ENCODE results near the gene PLEKHA8.
"Not testable (repeated sequence)": the region's sequence is repeated elsewhere in the genome, so short reads cannot be mapped to it uniquely, and the experiment has no call there.

The PLEKHA8 gene

GRCh38 chr7:30062587-30062986, 34.4 kb downstream of the PLEKHA8 start:
- no peak for DNase-seq (ENCODE audit: low read depth in 1 of 2, low spot score in 1 of 2)

DNA sequence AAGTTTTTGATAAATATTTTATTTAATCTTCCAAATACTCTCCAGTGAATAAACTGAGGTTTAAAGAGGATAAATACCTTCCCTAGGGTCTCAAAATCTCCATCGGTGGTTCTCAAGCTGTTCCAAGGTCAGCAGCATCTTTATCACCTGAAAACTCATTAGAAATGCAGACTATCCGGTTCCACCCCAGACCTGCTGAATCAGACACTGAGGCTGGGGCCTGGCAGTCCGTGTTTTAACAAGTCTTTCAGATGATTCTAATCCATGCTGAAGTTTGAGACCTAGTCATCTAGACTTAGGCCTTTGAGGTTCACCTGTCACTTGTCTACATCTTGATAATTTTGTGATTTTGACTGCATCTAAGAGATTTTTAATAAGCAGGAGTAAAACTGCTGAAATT, 37.5 kb downstream of the PLEKHA8 start:
- DNase-seq (ENCODE audit: low read depth in 1 of 2, low spot score in 1 of 2) = no peak

DNA sequence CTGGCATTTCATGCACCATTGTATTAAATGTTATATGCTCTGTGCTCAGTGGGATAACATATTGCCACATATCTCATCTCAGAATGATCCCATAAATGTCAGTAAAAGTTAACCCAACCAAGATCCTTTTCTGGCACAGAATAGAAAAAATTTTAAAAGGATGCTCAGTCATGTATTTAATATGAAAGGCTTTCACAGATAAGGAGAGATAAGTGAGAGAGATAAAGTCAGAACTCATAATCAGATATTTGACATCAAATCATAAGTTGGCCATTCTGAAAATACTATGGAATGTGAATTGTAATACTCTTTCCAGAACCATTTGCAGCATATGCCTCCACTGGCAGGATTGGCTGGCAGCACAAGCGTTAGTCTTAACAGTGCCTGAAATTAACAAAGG, 38.5 kb downstream of the PLEKHA8 start:
- DNase-seq (ENCODE audit: low read depth in 1 of 2, low spot score in 1 of 2) = no peak

DNA sequence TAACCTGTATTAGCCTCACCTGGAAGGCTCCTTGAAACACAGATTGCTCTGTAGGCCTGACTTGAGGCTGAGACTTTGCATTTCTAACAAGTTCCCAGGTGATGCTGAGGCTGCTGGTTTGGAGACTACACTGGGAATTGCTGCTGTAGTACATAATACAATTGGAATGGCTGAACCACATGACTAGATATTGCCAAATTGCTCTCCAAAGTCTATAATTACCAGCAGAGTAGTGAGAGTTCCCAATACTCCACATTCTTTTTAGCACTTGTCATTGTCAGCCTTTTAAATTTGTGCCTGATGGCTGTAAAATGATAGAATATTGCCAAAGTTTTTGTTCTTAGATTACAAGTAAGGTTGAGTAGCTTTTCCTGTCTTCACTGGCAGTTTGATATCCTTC, 39.9 kb downstream of the PLEKHA8 start:
- DNase-seq (ENCODE audit: low read depth in 1 of 2, low spot score in 1 of 2) = no peak

- no peak for DNase-seq (ENCODE audit: low read depth in 1 of 2, low spot score in 1 of 2)
Observed at GRCh38 chr7:30069096-30069867, 41.1 kb downstream of the PLEKHA8 start.

DNA sequence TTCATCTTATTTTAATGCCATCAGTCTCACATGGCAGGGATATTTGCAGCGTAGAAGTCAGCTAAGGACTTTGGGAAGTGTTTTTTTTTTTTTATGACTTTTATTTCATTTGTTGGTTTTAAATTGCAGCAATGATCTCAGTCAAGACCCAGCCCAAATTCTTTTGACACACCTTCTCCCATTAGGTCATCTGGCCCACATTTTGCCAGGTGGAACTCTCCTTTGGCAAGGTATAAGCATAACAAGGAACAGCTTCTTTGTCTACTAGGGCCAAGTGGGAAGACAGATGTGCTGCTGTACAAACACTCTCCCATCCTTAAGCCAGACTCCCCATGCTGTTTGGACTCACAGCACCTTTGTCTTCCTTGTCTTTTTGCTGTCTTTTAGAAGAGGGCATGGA, 41.8 kb downstream of the PLEKHA8 start:
- DNase-seq (ENCODE audit: low read depth in 1 of 2, low spot score in 1 of 2) = no peak

DNA sequence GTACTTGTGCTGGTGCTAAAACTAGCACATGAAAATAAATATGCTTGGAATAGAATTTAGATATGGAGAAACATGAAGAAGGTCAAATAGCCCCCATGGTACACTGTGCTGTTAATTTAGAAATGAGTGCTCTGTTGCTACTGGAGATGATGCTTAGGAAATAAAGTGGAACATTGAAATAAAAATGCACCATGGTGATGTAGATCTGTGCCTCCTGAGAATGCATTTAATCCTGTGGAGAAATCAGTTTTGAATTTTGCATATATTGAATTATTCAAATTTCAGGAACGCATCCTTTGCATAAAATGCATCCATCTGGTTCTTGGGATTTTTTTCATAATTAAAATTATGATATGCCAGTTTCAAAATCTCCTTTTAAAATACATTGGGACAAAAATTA, 44.5 kb downstream of the PLEKHA8 start:
- no peak for DNase-seq (ENCODE audit: low read depth in 1 of 2, low spot score in 1 of 2)

DNA sequence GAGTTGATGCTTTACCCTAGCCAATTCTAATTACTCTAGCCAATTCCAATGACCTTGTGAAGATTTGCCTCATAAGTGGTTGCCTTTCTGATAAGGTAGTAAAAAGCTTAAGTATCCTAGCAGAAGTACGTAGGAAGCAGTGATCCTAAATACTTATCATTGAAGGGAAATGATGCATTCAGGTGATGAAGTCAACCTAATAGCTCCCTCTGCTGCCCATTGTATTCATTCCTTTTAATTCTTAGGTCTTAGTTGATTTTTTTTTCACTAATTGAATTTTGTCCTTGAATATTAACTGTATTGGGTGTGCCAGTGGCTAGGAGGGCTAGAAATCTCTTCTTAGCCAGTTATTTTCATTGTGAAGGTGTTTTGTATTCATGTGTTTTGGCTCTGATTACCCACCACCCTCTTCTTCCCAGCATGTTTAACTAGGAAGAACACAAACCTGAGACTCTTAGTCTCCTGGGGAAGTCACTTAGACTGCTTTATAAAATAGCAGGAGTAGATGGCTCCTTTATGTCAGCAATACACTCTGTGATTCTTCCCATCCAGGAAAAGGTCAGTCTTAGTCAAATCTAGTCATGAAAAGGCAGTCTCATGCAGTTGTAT, 46.3 kb downstream of the PLEKHA8 start:
- DNase-seq (ENCODE audit: low read depth in 1 of 2, low spot score in 1 of 2) = no peak

DNA sequence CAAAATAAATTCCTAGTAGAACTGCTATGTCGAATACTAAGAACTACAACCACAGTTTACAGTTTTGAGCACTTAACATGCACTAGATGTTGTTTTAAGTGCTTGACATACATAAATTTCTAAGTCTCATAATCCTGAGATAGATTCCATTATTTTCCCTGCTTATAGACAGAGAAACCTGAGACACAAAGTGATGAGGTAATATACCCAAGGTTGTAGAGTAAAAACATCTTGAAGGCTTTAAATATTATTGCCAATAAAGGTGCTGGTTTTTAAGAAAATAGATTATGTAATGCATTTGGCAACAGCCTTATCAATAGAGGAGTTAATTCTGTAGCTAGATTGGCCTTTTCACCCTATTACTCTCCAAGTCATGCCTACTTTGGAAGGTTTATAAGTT, 48.2 kb downstream of the PLEKHA8 start:
- no peak for DNase-seq (ENCODE audit: low read depth in 1 of 2, low spot score in 1 of 2)

- DNase-seq (ENCODE audit: low read depth in 1 of 2, low spot score in 1 of 2) = no peak
Observed at GRCh38 chr7:30078280-30078679, 50.1 kb downstream of the PLEKHA8 start.

DNA sequence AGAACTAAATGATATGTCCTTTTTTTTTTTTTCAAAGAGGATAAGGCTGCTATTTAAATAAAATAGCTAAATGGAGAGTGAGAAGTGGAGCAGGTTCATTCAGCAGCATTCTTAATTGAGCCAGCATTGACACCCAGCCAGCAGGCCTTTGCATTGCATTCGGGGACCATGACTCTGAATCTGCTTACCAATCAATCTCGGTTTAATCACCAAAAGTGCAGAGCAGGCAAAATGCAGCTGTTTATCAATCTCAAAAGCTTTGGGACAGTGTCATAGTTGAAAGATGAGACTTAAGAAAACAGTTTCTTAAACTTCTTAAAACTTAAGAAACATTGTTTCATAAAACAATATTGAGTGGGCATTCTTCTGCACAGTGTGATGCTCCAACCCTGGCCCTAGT, 51.7 kb downstream of the PLEKHA8 start:
- no peak for DNase-seq (ENCODE audit: low read depth in 1 of 2, low spot score in 1 of 2)

- DNase-seq (ENCODE audit: low read depth in 1 of 2, low spot score in 1 of 2) = no peak
Observed at GRCh38 chr7:30080818-30081217, 52.6 kb downstream of the PLEKHA8 start.

GRCh38 chr7:30082686-30083085, 54.5 kb downstream of the PLEKHA8 start:
- DNase-seq (ENCODE audit: low read depth in 1 of 2, low spot score in 1 of 2) = no peak

- no peak for DNase-seq (ENCODE audit: low read depth in 1 of 2, low spot score in 1 of 2)
Observed at GRCh38 chr7:30083334-30083733, 55.1 kb downstream of the PLEKHA8 start.

DNA sequence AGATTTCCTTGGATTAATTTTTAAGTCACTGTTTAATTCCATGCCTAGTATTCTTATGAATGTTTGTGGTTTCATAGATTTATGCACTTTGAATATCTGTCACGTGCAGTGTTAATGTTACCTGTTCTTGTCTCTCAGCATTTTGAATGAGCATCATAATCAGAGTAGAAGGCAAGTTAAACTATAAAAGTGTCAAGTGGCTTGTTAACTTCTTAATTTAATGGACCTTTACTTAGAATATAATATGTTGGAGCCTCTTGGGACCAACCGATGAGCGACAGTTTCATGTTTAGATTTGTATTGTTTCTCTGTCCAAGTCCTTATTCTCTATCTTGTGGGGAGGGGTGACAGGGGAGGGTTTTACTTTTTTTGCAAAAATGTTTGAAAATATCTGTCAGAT, 56.0 kb downstream of the PLEKHA8 start:
- DNase-seq (ENCODE audit: low read depth in 1 of 2, low spot score in 1 of 2) = no peak

DNA sequence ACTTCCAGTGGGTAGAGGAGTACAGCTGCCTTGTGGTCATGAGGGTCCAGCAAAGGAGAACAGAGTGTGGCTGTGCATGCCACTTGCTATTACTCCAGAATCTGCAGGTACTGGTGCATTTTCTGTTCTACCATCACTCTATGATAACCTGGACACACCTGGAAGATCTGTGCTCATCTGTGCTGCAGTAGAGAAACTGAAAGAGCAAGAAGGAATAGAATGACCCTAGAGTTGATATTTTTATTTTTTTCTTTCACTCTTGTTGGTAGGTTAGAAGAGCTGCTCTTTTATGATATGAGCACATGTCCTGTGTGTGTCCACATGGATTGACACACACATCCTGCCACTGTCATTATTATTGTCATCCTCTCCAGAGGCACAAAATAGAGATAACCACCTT, 58.3 kb downstream of the PLEKHA8 start:
- no peak for DNase-seq (ENCODE audit: low read depth in 1 of 2, low spot score in 1 of 2)

GRCh38 chr7:30087371-30087770, 59.2 kb downstream of the PLEKHA8 start:
- DNase-seq (ENCODE audit: low read depth in 1 of 2, low spot score in 1 of 2) = no peak

DNA sequence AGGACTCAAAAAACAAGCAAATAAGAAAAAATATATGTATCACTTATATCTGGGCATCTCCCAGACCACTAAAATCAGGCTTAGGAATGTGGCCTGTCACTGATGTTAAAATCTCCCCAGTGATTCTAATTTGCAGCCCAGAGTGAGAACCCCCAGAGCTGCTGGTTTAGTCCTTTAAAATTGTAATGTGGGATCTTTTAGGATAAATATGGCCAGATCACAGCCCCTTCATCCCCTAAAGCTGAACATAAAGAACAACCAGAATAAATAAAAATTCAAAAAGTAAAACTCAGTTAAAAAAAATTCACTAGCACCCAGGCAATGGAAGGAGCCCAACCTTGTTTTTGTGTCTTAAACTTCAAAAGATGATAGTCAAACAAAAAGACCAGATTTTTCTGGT, 60.1 kb downstream of the PLEKHA8 start:
- no peak for DNase-seq (ENCODE audit: low read depth in 1 of 2, low spot score in 1 of 2)

DNA sequence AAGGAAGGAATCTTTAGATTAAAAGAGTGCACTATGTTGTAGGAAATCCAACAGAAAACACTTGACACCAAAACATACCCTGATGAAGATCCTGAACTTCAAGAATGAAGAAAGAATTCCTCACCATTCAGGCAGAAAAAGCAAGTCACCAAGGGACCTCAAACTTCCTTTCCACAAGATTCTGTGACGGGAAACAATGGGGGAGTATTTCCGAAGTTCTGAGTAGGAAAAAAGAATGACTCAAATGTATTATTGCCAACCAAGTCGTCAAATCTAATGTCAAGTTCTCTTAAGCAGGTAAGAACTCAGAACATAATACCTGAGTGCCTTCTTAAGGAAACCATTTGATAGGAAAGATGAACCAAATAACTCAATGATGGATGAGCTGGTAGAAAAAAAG, 61.9 kb downstream of the PLEKHA8 start:
- no peak for DNase-seq (ENCODE audit: low read depth in 1 of 2, low spot score in 1 of 2)

- DNase-seq (ENCODE audit: low read depth in 1 of 2, low spot score in 1 of 2) = no peak
Observed at GRCh38 chr7:30091491-30091912, 63.3 kb downstream of the PLEKHA8 start.

DNA sequence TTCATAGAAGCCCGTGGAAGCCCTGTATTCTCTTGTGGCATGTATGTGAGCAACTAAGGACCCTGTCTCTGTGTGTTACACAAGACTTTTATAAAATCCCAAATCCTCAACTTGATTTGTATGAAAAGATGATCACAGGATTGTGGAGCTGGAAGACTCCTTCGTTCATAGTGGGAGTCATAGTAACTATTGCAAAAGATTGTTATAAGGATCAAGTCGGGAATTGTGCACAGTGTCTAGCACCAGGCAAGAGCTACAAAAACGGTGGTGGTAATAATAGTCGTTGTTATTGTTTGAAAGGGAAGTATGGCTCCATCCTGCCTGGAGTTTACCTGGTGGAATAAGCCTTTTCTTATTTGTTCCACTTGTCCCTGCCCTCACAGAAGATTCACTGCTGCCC, 63.8 kb downstream of the PLEKHA8 start:
- no peak for DNase-seq (ENCODE audit: low read depth in 1 of 2, low spot score in 1 of 2)

GRCh38 chr7:30093420-30093952, 65.3 kb downstream of the PLEKHA8 start:
- DNase-seq (ENCODE audit: low read depth in 1 of 2, low spot score in 1 of 2) = no peak

DNA sequence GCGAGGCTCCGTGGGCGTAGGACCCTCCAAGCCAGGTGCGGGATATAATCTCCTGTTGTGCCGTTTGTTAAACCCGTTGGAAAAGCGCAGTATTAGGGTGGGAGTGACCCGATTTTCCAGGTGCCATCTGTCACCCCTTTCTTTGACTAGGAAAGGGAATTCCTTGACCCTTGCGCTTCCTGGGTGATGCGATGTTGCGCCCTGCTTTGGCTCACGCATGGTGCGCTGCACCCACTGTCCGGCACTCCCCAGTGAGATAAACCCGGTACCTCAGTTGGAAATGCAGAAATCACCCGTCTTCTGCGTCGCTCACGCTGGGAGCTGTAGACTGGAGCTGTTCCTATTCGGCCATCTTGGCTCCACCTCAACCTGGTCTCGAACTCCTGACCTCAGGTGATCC, 70.4 kb downstream of the PLEKHA8 start:
- not testable (repeated sequence) for DNase-seq (ENCODE audit: low read depth in 1 of 2, low spot score in 1 of 2)

All from activated T-helper 1 cell treated with anti-CD3 and anti-CD28 coated beads, Interleukin-2, amount 50 U/mL, for 16 hours (primary cell).